Stimulated activated CD4-positive, alpha-beta T cell treated with anti-CD3 and anti-CD28 coated beads, Interleukin-15, amount 100 ng/mL, for 24 hours (primary cell): ENCODE results near the gene KRT7.
"Not testable (repeated sequence)": the region's sequence is repeated elsewhere in the genome, so short reads cannot be mapped to it uniquely, and the experiment has no call there.

ENCODE experiments used
- DNase-seq: peaks from one replicate; pipeline ENCODE4 v3.0.0-alpha.2; 2020

Gene KRT7

DNA sequence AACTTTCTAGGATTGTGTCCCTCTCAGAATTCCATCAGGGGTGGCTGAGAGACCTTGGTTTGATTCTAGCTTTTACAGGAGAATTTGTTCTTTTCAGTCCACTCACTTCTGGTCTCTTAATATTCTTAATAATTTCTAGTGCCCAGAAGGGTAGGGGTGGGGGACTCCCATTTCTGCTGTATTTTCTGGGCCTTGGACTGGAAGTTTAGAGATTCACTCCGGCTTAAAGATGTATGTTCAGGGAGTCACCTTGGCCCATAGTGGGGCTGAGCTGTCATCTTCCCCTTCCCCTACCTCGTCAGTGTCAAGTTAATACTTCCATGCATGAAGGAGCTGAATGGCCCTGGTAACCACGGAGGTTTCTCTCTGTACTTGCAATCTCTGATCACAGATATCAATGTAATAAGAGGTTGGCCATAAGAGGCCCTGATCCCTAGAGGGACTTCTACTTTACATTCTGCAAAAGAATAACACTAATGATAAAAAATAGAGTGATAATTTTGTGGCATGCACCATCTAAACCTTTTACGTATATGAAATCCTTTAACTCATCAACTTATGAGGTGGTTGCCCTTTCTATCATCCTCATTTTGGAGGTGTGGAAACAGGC lies 51.6 kb downstream of the KRT7 start:
- no peak for DNase-seq

DNA sequence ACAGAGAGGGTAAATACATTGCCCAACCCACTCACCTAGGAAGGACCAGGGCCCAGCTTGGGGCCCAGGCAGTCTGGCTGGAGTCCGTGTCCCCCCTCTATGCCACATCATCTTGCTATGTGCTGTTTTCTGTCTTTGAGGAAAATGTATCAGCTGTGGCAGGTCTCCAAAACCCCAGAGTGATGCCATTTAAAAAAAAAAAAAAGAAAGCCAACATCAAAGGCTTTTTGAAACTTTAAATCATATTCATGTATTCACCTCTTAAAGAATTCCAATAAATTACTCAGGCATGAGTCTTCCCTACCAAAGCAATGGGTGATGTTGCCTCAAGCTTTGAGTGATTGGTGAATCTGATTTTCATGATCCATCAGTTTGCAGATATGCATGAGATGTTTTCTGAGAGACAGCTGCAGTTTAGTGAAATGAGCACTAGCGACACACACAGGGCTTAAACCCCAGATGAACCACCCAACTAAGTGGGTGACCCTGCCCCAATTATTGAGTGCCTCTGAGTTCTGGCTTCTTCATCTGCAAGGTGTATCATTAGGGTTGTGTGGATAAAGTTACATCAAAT lies 52.2 kb downstream of the KRT7 start:
- no peak for DNase-seq

- no peak for DNase-seq
These were observed 52.9 kb downstream of the KRT7 start for GRCh38 chr12:52285851-52286530.

GRCh38 chr12:52286857-52287785 lies 54.1 kb downstream of the KRT7 start:
- not testable (repeated sequence) for DNase-seq

DNA sequence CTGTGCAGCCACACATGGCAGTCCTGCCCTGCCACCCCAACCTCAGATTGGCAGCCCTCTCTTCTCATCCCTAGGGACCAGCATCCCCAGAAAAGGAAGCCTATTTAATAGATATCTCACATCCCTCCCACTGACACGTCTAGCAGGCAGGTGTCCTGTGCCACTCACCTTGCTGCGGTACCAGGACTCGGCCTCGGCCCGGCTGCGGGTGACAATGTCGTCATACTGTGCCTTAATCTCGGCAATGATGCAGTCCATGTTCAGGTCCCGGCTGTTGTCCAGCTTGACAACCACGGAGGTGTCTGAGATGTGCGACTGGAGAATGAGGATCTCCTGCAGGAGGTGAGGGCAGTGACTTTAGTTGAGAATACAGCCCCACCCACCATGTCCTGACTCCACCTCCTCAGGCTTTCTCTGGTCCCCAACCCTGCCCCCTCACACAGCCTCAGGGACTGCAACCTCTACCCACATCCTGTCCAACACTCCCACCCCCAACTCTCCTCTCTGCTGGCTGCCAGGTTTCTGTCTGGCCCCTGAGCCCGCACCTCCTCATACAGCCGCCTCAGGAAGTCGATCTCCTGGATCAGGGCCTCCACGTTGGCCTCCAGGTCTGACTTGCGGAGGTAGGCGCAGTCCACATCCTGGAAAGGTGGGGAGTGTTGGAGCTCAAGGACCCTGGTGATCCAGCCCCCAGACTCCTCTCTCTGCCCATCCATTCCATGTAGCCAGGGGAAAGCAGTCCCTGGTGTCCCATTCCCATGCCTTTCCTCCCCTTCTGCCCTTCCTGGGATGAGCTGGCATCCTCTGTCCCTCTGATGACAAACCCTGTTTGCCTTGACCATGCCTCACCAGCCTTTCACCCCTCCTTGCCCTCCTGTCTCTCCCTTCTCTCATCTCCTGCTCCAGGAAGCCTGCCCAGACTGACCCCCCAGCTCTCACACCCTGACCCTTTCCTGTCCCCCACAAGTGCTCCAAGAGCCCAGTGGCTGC lies 55.1 kb downstream of the KRT7 start:
- not testable (repeated sequence) for DNase-seq

DNA sequence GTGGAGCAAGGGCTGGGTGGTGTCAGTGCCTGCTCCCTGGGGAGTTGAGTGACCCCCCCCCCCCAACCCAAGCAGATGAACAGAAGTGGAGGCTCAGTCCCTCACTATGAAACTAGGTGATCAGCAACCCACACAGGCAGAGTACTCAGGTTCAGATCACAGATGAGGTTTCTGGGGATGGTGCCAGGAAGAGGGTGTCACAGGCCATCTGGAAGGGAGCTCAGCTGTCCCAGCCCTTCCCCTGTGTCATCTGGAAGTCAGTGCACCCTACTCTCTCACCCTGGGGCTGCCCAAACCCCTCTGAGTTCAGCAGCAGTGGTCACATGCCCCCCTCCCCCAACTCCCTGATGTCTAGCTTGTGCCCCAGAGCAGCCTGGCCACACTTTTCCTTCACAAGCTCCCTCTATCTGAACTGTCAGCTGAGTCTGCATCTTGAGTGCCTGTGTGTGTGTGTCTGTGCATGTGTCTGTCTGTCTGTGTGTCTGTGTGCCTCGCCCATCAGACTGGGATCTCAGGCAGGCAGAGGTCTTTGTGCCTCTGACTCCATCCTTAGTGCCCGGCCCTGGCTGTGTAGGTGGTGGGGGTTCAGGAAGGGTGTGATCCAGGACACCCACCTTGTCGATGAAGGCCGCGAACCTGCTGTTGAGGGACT lies 57.6 kb downstream of the KRT7 start:
- not testable (repeated sequence) for DNase-seq

GRCh38 chr12:52291267-52291935 lies 58.4 kb downstream of the KRT7 start, which contains the start of gene KRT81:
TSS of gene KRT81 (minus strand) at chr12:52291534. CDS start at chr12:52291465, 69 bp downstream.
- DNase-seq, result no peak

GRCh38 chr12:52293926-52294325 lies 60.9 kb downstream of the KRT7 start:
- no peak for DNase-seq

DNA sequence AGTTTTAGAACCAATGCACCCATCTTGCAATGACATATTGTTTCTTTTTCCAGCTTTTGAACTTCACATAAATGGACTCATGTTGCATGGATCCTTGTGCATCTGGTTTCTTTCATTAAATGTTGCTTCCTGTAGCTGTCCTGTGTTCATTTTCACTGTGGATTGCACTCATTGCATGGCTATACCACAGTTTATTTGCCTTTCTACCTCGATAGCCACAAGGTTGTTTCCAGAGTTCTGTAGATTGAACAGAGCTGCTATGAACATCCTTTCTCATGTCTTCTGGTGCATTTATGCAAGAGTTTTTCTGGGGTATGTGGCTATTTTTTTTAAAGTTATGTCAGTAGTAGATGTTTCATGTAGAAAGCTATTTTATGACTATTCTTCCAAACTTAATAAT lies 61.8 kb downstream of the KRT7 start:
- DNase-seq, result no peak

- no peak for DNase-seq
These were observed 62.6 kb downstream of the KRT7 start for GRCh38 chr12:52295663-52296062.

GRCh38 chr12:52296572-52297215 lies 63.7 kb downstream of the KRT7 start:
- no peak for DNase-seq
